ENCODE results near the gene PLPP2. TPM values are rescaled to one million over a fixed set of nuclear protein-coding genes. Genes with fewer than 3 reads are reported as not detected.

Gene PLPP2
- total RNA-seq, 1 donor from 2014 or later, result 4.1 TPM

DNA sequence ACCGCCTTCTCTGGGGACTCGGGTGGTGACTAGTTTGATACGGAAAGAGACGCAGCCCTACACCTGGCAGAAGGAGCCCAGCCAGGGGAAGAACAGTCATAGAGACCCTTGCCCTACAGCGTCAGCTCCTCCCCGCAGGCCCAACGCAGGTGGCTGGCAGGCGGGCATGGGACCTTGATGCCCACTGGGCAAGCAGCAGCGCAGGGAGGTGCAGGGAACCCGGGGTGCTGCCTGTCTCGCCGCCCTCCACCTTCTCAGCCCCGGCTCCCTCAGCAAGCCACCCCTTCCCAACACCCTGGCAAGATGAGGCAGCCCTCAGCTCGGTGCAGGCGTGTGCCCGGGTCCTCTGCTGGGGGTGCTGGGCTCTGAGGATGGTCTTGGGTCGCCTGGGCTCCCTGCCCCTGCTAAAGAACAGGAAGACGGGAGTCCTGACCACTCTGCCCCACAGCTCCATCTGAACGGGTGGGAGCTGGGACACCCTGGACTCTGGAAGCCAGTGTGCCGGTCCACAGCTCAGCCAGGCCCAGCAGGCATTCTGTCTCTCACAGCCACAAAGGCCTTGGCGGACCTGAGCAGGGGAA is 44.4 kb upstream of the PLPP2 start:
- H3K9me3 Mint-ChIP-seq (ENCODE audit: low read depth), result no peaks in the 10 kb centered on the region
- H3K4me3 Mint-ChIP-seq (ENCODE audit: unreplicated experiment), result no peak overlapping the region
- peak; percentile 72 for DNase-seq (ENCODE audit: low spot score)
- TF ChIP-seq, protein P1, sequence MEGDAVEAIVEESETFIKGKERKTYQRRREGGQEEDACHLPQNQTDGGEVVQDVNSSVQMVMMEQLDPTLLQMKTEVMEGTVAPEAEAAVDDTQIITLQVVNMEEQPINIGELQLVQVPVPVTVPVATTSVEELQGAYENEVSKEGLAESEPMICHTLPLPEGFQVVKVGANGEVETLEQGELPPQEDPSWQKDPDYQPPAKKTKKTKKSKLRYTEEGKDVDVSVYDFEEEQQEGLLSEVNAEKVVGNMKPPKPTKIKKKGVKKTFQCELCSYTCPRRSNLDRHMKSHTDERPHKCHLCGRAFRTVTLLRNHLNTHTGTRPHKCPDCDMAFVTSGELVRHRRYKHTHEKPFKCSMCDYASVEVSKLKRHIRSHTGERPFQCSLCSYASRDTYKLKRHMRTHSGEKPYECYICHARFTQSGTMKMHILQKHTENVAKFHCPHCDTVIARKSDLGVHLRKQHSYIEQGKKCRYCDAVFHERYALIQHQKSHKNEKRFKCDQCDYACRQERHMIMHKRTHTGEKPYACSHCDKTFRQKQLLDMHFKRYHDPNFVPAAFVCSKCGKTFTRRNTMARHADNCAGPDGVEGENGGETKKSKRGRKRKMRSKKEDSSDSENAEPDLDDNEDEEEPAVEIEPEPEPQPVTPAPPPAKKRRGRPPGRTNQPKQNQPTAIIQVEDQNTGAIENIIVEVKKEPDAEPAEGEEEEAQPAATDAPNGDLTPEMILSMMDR (IDR thresholded peaks at IDR 0.05), result no peak
- H3K27ac Mint-ChIP-seq (ENCODE audit: unreplicated experiment), result no peak overlapping the region
- H3K27me3 Mint-ChIP-seq (ENCODE audit: low read depth), result no peaks in the 10 kb centered on the region
- peaks cover 19% of the 10 kb centered on the region for H3K36me3 Mint-ChIP-seq (ENCODE audit: low read depth)
- peaks cover 40% of the 10 kb centered on the region for H3K4me1 Mint-ChIP-seq (ENCODE audit: low read depth)

DNA sequence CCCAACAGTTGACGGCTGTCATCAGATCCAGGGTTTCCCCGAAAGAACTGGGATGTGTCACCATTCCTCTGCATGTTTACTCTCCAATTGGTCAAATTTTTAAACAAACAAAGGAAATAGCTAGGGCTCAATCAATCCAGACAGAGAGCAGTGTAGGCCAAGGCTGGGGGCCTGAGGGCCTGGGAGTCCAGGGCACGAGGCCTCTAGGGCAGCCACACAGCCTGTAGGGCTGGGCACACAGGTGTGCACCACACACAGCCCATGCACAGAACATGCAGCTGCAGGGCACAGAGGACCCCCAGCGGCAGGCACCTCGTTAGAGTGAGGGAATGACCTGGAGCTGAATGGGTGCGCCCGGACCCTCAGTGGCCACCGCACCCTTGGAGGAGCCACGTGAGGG is 43.9 kb upstream of the PLPP2 start:
- no peak for DNase-seq (ENCODE audit: low spot score)
- Mint-ChIP-seq H3K36me3 (ENCODE audit: low read depth) (peaks cover 20% of the 10 kb centered on the region), H3K4me3 (ENCODE audit: unreplicated experiment) (no peak overlapping the region), H3K4me1 (ENCODE audit: low read depth) (peaks cover 35% of the 10 kb centered on the region), H3K9me3 (ENCODE audit: low read depth) (no peaks in the 10 kb centered on the region), H3K27me3 (ENCODE audit: low read depth) (no peaks in the 10 kb centered on the region), H3K27ac (ENCODE audit: unreplicated experiment) (no peak overlapping the region)
- TF ChIP-seq, protein P1 (IDR thresholded peaks at IDR 0.05), result no peak

DNA sequence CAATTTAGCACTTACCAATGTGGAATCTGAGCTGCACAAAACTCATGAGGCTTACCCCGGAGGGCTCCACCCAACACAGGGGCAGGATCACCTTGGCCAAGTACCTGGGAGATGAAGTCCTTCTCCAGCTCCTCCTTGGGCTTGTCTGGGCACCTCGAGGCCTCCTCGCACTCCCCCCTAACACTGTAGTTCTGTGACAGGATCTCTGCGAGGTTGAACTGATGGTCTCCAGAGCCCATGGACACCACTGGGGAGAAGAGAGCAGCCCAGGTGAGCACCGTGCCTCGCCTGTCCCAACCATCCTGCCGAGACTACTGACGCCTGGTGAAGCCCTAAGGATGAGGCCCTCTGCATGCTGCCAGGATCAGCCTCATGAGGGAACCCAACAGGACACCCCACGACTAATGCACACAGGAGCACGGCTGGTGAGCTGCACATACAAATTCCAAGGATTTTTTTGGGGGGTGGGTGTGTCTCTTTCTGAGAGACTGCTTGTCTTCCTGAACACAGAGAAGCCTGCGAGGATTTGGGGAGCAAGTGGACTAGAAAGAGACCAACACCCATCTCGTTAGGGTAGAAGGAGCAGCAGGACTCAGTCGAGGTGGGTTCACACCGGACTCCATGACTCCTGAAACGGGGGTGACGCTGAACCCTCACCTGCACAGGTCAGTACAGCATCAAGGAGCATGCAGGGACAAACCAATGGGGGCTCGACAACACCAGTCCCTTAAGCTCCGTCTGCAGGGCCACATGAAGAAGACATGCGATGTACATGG is 43.3 kb upstream of the PLPP2 start:
- no peaks in the 10 kb centered on the region for H3K9me3 Mint-ChIP-seq (ENCODE audit: low read depth)
- DNase-seq (ENCODE audit: low spot score), result no peak
- no peak overlapping the region for H3K4me3 Mint-ChIP-seq (ENCODE audit: unreplicated experiment)
- peaks cover 19% of the 10 kb centered on the region for H3K36me3 Mint-ChIP-seq (ENCODE audit: low read depth)
- TF ChIP-seq, protein P1 (IDR thresholded peaks at IDR 0.05), result no peak
- H3K27me3 Mint-ChIP-seq (ENCODE audit: low read depth), result no peaks in the 10 kb centered on the region
- peaks cover 29% of the 10 kb centered on the region for H3K4me1 Mint-ChIP-seq (ENCODE audit: low read depth)
- H3K27ac Mint-ChIP-seq (ENCODE audit: unreplicated experiment), result no peak overlapping the region

DNA sequence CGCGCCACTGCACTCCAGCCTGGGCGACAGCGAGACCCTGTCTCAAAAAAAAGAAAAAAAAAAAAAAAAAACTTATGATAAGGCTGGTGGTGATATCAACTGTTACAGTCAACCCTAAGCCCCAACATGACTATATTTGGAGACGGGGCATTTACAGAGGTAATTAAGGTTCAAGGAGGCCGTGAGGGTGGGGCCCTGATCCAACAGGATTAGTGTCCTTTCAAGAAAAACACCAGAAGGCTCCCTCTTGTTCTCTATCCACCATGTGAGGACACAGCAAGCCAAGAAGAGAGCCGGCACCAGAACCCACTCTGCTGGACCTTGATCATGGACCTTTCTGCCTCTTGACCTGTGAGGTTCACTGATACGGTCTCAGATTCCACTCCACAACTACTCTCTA is 39.3 kb upstream of the PLPP2 start:
- H3K27me3 Mint-ChIP-seq (ENCODE audit: low read depth), result no peaks in the 10 kb centered on the region
- H3K4me3 Mint-ChIP-seq (ENCODE audit: unreplicated experiment), result no peak overlapping the region
- H3K4me1 Mint-ChIP-seq (ENCODE audit: low read depth), result peaks cover 13% of the 10 kb centered on the region
- no peak for DNase-seq (ENCODE audit: low spot score)
- TF ChIP-seq, protein P1 (IDR thresholded peaks at IDR 0.05), result no peak
- peaks cover 7% of the 10 kb centered on the region for H3K9me3 Mint-ChIP-seq (ENCODE audit: low read depth)
- peaks cover 38% of the 10 kb centered on the region for H3K36me3 Mint-ChIP-seq (ENCODE audit: low read depth)
- no peak overlapping the region for H3K27ac Mint-ChIP-seq (ENCODE audit: unreplicated experiment)

DNA sequence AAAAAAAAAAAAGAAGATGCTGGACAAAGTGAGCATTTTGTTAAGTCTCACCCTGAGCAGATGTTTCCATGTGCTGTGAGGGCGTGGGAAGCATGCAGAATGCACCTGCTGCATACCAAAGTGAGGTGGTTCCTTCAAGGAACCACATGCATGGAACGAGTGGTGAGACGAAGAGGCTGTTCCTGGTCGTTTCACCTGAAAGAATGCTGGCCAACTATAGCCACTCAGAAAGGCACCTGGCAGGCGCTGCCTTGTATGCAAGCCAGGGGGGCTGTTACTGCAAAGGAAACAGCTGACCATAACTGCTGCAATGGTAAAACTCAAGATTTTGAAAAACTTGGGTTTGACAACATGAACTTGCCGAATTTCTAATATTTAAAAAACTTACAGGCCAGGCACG is 38.7 kb upstream of the PLPP2 start:
- H3K4me3 Mint-ChIP-seq (ENCODE audit: unreplicated experiment), result no peak overlapping the region
- H3K27me3 Mint-ChIP-seq (ENCODE audit: low read depth), result no peaks in the 10 kb centered on the region
- H3K36me3 Mint-ChIP-seq (ENCODE audit: low read depth), result peaks cover 38% of the 10 kb centered on the region
- H3K27ac Mint-ChIP-seq (ENCODE audit: unreplicated experiment), result no peak overlapping the region
- peaks cover 7% of the 10 kb centered on the region for H3K9me3 Mint-ChIP-seq (ENCODE audit: low read depth)
- no peak for DNase-seq (ENCODE audit: low spot score)
- peaks cover 7% of the 10 kb centered on the region for H3K4me1 Mint-ChIP-seq (ENCODE audit: low read depth)
- TF ChIP-seq, protein P1 (IDR thresholded peaks at IDR 0.05), result no peak

All from chondrocyte (in vitro differentiated cells).